KOPT-K1 (cell line): ENCODE results near the gene TMC4.
A peak's percentile ranks its signal among the peaks of the same experiment; 100 is the strongest.

Experiments
- H3K27ac ChIP-seq: fragments of 200-600 bp; sonication (generic); 2 replicates; pipeline ENCODE4 v1.5.1; 2016; ENCODE audit warnings: antibody characterized with exemption, mild to moderate bottlenecking, low read depth, low read length; ENCODE audit not compliant: poor library complexity, severe bottlenecking
- H3K36me3 ChIP-seq: fragments of 200-600 bp; sonication (generic); 2 replicates; pipeline ENCODE4 v1.5.1; 2017; ENCODE audit warnings: antibody characterized with exemption, mild to moderate bottlenecking, low read length, moderate library complexity; ENCODE audit not compliant: insufficient read depth
- H3K9me3 ChIP-seq: fragments of 200-600 bp; sonication (generic); 2 replicates; pipeline ENCODE4 v1.5.1; 2017; ENCODE audit warnings: antibody characterized with exemption, low read length, mild to moderate bottlenecking; ENCODE audit not compliant: insufficient read depth, poor library complexity, severe bottlenecking

The TMC4 gene

GRCh38 chr19:54138489-54139256 is 34.3 kb downstream of the TMC4 start:
- peaks cover 2% of the 10 kb centered on the region for H3K9me3 ChIP-seq
- peaks cover 49% of the 10 kb centered on the region for H3K36me3 ChIP-seq
- peak overlapping the region; percentile 85 for H3K27ac ChIP-seq

GRCh38 chr19:54137699-54138488 is 35.1 kb downstream of the TMC4 start, which contains the start of gene CNOT3:
CNOT3 (plus strand) TSS chr19:54137762; CDS start chr19:54142979, 5,217 bp downstream.
- peak within 1 kb of the TSS; percentile 85 for H3K27ac ChIP-seq
- H3K9me3 ChIP-seq, result peaks cover 5% of the 10 kb centered on the region
- H3K36me3 ChIP-seq, result peaks cover 41% of the 10 kb centered on the region

DNA sequence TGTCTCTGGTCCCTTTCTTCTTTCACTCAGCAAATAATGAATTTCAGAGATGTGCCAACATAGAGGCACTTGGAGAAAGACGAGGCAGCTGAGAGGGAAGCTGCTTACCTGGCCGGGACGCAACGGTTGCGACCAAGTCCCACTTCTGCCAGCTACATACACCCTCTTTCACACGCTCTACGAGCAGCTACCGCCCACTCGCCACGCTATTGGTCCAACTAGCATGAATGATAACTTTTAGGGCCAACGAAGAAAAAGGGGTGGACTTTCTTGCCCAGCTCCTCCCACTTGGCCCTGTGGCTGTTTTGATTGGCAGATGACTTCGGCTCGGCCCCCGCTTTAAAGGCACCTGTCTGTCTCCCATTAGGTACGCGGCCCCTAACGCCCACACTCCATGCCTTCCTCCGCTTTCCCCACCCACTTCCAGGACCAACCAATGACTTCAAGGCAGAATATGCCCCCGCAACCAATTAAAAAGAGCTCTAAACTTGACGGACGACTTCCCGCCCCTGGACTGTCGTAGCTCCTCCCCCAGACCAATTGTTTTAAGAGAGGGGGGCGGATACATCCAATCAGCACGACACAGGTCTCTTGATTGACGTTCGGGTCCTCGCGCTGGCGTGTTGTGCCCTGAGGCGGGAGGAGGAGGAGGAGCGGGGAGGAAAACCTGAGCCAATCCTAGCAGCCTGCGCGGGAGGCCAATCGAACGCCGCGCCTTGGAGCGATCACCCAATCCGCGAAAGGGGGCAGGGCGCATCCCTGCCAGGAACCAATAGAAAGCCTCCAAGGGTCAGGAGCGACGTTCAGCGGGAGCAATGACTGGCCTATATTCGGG is 35.9 kb downstream of the TMC4 start:
- Histone ChIP-seq H3K27ac (peak overlapping the region; percentile 85), H3K9me3 (peaks cover 5% of the 10 kb centered on the region), H3K36me3 (peaks cover 33% of the 10 kb centered on the region)

DNA sequence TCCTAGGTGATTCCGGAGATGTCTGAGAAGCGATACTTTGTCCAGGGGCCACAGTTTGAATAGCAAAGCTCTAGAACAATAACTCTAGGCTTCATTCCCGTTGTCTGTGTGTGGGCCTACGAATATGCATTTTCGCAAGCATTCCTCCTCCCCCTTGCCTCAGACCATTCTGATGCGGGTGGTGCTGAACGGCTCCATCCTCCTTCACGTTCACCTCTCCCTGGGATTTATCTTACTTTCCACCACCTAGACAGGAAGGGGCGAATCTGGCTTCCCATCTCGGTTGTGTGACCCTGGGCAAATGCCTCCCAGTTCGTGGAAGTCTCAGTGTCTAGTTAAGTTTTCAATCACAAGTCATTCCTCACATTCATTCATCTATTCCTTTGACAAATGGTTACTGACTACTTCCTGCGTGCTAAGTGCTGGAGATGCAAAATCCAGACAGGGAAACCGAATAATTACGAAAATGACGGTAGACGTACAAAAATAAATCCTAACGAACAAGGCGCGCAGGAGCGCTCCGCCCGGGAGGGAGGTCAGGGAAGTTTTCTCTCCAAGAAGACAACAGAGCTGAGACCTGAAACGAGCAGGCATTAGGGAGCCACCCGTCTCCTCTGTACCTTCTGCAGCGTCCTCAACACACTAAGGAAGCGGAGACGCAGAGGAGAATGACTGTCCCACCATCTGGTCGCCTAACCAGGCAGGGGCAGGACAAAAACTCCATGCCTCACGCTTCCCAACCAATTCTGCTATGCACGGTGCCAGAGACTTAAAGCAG is 36.7 kb downstream of the TMC4 start:
- peaks cover 33% of the 10 kb centered on the region for H3K36me3 ChIP-seq
- peaks cover 5% of the 10 kb centered on the region for H3K9me3 ChIP-seq
- H3K27ac ChIP-seq, result peak overlapping the region; percentile 49

DNA sequence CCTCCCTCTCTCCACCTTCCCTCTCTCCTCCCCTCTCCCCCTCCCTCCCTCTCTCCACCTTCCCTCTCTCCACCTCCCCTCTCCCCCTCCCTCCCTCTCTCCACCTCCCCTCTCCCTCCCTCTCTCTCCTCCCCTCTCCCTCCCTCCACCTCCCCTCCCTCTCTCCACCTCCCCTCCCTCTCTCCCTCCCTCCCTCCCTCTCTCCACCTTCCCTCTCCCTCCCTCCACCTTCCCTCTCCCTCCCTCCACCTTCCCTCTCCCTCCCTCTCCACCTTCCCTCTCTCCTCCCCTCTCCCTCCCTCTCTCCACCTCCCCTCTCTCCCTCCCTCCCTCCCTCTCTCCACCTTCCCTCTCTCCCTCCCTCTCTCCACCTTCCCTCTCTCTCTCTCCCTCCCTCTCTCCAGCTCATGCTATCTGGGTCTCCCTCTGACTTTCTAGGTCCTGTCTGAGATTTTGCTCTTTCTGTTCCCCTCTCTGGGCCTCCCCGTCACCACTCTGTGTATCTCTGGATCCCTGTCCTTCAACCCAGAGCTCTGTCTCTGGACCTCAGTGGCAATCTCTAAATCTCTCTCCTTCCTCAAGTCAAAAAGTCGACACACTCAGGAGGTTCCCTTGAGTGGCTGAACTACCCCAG is 38.9 kb downstream of the TMC4 start:
- H3K27ac ChIP-seq, result no peak overlapping the region
- peaks cover 33% of the 10 kb centered on the region for H3K36me3 ChIP-seq
- H3K9me3 ChIP-seq, result peaks cover 5% of the 10 kb centered on the region

DNA sequence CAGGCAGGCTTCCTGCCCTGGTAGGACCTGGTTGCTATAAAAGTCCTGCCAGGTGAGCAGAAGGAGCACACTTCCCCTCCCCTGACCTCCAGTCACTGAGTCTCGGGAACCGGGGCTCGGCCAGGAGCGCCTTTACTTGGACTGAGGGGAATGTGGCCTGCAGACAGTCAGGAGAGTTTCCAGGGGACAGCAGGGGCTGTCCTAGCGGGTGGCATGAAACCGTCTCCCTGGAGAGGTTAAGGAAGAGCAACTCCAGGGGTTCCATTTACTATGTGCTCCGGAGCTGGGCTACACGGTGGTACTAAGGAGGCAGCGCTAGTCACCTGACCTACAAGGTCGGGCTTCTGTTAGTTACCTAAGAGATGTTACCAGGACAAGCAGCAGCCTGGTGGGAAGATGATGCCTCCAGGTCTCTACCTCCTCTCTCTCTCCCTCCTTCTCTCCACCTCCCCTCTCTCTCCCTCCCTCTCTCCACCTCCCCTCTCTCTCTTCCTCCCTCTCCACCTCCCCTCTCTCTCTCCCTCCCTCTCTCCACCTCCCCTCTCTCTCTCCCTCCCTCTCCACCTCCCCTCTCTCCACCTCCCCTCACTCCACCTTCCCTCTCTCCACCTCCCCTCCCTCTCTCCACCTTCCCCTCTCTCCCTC is 39.5 kb downstream of the TMC4 start:
- Histone ChIP-seq H3K36me3 (peaks cover 36% of the 10 kb centered on the region), H3K27ac (no peak overlapping the region)

GRCh38 chr19:54129617-54129996 is 43.4 kb downstream of the TMC4 start:
- Histone ChIP-seq H3K36me3 (peaks cover 72% of the 10 kb centered on the region), H3K27ac (no peak overlapping the region), H3K9me3 (peaks cover 5% of the 10 kb centered on the region)

More for the DNA sequence above, 39.5 kb downstream of the TMC4 start:
- H3K9me3 ChIP-seq, result peaks cover 5% of the 10 kb centered on the region

DNA sequence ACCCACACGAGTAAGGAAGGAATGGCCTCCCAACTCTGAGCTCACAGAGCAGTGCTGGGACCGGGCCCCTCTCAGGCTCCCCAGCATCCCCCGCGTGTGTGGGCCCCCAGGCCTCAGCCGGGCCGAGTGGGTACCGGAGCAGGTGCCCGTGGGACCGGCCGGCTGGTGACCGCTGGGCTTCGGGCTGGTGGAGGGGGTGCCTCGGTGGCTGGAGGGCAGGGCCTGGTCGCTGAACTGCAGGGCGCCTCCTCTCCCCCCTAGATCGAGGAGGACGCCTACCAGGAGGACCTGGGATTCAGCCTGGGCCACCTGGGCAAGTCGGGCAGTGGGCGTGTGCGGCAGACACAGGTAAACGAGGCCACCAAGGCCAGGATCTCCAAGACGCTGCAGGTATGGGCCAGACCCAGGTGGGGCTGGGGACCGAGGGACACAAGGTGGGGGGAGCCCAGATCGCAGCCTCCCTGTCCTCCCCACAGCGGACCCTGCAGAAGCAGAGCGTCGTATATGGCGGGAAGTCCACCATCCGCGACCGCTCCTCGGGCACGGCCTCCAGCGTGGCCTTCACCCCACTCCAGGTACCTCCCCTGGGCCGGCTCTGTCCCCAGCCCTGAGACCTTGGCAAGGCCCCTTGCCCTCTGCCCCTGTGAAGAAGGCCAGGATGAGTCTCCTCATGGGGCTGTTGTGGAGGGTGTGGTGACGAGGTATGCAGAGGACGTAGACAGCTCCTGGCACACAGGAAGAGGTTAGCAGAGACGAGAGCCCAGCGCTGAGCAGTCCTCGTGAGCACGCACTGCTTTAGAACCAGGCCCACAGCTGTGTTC is 44.0 kb downstream of the TMC4 start:
- Histone ChIP-seq H3K36me3 (peaks cover 78% of the 10 kb centered on the region), H3K9me3 (peaks cover 5% of the 10 kb centered on the region), H3K27ac (no peak overlapping the region)

GRCh38 chr19:54128441-54128725 is 44.6 kb downstream of the TMC4 start:
- H3K27ac ChIP-seq, result no peak overlapping the region
- peaks cover 85% of the 10 kb centered on the region for H3K36me3 ChIP-seq
- no peaks in the 10 kb centered on the region for H3K9me3 ChIP-seq

DNA sequence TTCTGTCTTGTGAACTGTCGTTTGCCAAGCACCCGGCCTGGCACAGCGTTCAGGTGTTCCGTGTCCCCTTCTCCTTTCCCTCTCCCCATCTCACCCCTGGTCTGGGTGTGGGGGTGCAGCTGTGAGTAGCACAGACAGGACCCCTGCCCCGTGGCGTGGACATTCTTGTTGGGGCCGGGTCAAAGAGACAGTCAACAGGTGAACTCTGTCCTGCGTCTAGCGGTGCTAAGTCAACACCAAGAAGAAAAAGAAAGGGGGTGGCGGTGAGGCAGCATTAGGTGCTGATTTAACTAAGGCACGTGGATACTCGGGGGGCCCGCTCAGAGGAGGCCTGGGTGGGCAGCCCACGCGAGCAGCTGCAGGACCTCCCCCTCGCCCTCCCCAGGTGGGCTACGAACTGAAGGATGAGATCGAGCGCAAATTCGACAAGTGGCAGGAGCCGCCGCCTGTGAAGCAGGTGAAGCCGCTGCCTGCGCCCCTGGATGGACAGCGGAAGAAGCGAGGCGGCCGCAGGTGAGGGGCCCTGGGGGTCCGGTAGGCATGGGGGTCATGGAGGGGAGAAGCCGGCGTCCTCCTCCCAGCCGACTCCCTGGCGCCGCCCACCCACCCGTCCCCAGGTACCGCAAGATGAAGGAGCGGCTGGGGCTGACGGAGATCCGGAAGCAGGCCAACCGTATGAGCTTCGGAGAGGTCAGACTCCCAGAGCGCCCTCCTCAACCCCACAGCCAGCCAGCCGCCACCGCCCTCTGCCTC is 45.1 kb downstream of the TMC4 start:
- no peaks in the 10 kb centered on the region for H3K9me3 ChIP-seq
- H3K27ac ChIP-seq, result no peak overlapping the region
- H3K36me3 ChIP-seq, result peaks cover 90% of the 10 kb centered on the region

GRCh38 chr19:54125713-54126112 is 47.2 kb downstream of the TMC4 start:
- H3K36me3 ChIP-seq, result peaks cover 97% of the 10 kb centered on the region

DNA sequence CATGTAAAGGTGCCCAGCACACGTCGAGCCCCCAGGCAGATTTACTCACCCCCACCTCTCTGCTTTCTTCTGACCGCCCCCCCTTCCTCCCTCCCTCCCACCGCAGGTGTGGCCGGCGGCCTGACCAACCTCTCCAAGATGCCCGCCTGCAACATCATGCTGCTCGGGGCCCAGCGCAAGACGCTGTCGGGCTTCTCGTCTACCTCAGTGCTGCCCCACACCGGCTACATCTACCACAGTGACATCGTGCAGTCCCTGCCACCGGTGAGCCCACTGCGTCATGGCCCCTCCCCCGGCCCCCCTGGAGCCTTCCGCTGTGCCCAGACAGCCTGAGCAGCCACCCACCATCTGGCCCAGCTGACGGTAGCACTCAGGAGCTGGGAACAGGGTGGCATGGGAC is 48.6 kb downstream of the TMC4 start:
- peaks cover 97% of the 10 kb centered on the region for H3K36me3 ChIP-seq
- no peak overlapping the region for H3K27ac ChIP-seq
- H3K9me3 ChIP-seq, result no peaks in the 10 kb centered on the region

More at GRCh38 chr19:54125713-54126112, 47.2 kb downstream of the TMC4 start:
- no peak overlapping the region for H3K27ac ChIP-seq
- no peaks in the 10 kb centered on the region for H3K9me3 ChIP-seq
